B cell (primary cell): ENCODE data around the gene IL1RAPL1.

ENCODE experiments used
- CTCF ChIP-seq: fragments of 200-600 bp; IDR thresholded peaks from one replicate; pipeline ENCODE4 v1.8.0; 2022; ENCODE audit warnings: antibody characterized with exemption, mild to moderate bottlenecking
- EZH2 ChIP-seq: IDR thresholded peaks from 2 replicates; pipeline ENCODE4 v1.6.1; 2012; ENCODE audit warnings: borderline replicate concordance, low read depth, mild to moderate bottlenecking, moderate library complexity, low read length; ENCODE audit not compliant: insufficient read depth, poor library complexity, severe bottlenecking

- TF ChIP-seq CTCF (no peak), EZH2 (no peak)
Measured at GRCh38 chrX:29661290-29661689, 1074.0 kb downstream of the IL1RAPL1 start.
